GM21360 (cell line): ENCODE results near the gene FAF2.
A peak's percentile ranks its signal among the peaks of the same experiment; 100 is the strongest.
"Not testable (repeated sequence)": the region's sequence is repeated elsewhere in the genome, so short reads cannot be mapped to it uniquely, and the experiment has no call there.

Experiments used
- ATAC-seq: cut with Tn5 transposase; IDR thresholded peaks from one replicate; pipeline ENCODE4 v1.9.1; 2021; ENCODE audit warnings: mild to moderate bottlenecking, moderate library complexity; ENCODE audit not compliant: unreplicated experiment

Gene FAF2

DNA sequence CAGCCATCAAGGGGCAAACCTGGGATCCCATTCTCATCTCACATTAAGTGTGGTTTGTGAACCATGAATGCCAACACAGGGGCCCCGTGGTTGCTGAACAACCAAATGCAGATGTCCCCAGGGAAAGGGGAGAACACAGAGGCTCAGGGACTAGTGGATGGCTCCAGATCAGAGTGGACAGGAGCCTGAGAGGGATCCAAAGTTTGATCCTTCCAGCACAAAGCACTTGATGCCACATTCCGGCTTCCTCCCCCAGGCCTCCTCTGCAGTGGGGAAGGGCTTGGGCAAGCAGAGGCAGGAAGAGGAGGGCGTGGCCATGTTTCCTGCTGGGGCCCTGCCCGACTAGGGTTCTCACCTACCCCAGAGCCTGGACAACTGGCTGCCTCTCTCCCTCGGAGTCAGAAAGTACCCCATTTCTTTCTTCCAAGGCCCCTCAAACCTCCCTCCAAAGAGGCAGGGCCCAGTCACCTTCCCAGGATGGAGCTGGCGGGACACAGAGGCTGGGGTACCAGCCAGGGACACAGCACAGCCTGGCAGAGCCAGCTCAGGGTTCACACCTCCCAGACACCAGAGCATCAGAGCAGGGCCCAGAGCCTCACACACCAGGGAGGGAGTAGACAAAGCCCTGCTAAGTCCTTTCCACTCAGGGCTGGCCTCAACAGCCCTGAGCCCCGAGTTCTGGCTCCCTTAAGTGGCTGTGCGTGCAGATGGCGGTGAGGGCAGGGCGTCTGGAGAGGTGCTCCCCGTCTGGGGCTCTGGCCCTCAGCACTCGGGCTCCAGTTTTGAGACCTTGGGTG is 93.4 kb downstream of the FAF2 start:
- no peak for ATAC-seq

DNA sequence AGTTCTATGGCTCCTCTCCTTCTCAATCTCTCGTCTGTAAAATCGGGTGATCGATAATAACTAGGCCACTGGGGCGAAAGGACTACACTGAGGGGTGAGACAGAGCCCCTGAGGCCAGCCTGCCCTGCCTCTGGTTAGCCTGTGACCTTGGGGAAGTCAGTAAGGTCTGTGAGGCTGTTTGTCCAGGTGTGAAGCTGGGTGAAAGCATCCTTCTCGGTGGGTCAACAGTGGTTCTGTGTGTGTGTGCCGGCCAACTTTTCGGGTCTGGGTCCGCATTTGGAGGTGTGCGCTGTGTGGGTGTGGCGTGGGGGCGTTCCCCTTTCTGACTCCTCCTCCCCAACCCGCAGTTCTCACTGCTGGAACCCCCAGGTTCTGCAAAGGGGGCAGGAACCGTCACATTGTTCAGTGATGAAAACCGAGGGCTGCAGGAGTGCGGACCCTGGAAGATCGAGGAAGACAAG is 94.0 kb downstream of the FAF2 start:
- ATAC-seq = no peak

DNA sequence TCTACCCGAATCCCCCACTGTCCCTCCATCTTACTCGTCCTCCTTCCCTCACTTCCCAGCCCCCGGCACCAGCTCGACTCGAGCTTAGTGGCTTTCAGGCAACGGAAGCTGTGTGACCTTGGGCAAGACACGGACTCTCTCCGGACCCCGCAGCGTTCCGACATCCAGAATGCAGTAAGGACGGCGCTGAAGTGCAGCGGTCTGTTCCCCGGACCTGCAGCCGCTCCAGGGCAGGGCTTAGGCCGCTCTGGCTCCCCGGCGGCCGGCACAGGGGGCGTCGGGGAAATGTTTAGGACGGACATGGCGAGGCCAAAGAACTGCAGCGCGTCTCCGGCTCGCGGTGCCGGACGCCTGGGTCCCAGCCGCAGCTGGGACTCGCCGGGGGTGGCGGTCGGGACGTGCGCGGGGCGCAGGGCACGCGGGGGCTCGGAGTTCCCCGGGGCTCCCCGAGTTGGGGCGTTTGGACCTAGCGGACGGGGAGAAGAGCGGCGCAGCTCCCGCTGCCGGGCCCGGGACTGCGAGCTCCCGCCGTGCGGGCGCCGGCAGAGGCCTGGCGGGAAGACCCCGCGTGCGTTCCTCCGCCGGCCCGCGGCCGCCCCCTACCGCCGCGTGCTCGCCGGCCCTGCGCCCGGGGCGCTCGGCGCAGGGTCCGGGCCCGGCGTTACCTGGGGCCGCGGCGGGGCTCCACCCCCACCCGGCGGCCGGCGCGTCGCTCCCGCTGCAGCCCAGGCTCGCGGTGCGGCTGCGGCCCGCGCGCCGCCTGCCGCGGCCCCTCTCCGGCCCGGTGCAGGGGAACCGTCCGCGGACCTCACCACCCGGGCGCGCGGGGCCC is 94.6 kb downstream of the FAF2 start:
- ATAC-seq = peak; percentile 38

DNA sequence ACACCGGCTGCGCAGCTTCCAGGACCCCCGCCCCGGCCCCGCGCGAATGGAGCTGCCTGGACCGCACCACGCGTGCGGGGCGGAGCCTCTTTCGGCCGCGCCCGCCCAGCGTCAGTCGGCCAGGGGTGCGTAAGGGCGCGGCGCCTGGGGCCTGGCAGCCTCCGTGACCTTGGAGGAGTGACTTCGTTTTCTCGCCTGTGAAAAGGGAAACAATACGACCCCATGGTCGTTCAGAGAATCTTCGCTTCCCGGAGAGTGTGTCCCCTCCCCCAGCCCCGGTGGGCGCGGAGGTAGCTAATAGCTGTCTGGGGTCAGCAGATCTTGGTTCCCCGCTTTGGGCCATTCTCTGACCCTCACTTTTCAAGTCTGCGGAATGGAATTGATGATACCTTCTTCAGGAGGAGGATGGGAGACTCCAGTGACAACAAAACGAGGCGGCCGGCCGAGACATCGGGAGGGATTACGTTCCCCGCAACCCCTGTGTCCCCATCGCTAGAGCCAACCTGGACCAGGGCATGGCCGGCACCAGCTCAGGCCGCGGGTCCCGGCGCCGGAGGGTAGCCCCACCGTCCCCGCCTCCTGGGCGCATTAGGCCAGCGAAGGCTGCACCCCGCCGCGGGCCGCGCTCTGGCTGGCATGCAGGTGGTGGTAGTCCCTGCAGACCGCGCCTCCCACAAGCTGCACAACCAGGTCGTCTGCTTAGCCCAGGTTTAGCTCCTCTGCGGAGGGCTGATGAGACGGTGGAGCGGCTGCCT is 95.4 kb downstream of the FAF2 start:
- peak; percentile 57 for ATAC-seq

GRCh38 chr5:176545388-176545736 is 97.2 kb downstream of the FAF2 start:
- ATAC-seq = no peak

GRCh38 chr5:176545737-176546509 is 97.7 kb downstream of the FAF2 start:
- ATAC-seq = no peak

DNA sequence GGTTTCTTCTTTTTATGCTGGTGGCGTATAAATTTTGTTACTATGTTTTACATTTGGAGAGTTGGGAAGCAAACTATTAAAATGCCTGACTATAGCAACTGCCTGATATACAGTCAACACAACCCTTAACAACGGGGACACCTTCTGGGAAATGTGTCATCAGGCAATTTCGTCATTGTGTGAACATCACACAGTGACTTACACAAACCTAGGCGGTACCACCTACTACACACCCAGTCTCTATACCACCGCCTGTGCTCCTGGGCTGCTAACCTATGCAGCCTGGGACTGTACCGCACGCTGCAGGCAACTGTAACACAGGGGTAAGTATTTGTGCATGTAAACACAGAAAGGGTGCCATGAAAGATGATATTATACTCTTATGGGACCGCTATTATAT is 99.6 kb downstream of the FAF2 start:
- no peak for ATAC-seq

DNA sequence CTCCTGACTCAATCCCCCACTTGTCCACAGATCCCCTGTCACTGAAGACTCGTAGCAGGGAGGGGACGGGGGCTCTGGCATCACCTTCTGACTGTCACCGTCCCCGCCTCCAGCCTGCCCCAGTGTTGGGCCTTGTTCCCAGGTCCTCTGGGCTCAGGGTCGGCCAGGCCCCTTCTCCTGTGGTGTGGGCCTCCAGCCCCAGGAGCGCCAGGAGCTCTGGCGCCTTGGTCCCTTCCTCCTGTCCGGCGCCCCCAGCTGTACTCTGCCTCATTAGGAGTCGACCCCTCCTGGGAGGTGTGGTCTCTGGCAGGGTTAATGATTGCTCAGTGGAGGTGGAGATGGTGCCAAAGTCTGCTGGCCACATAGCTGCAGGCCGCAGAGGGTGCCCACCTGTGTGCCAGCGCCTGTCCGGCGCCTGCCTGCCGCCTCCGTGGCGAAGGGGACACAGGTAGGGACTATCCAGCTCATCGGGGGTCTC is 100.8 kb downstream of the FAF2 start, which contains the start of gene CDHR2:
Gene CDHR2 (plus strand): TSS at position 376 of the 478 bp plus-strand sequence. CDS start 16,011 bp downstream, outside the sequence.
- ATAC-seq = no peak

- no peak for ATAC-seq
Observed at GRCh38 chr5:176549871-176550270, 101.7 kb downstream of the FAF2 start.

GRCh38 chr5:176550275-176550831 is 102.2 kb downstream of the FAF2 start:
- no peak for ATAC-seq

- ATAC-seq = not testable (repeated sequence)
Observed at GRCh38 chr5:176550937-176551336, 102.8 kb downstream of the FAF2 start.

DNA sequence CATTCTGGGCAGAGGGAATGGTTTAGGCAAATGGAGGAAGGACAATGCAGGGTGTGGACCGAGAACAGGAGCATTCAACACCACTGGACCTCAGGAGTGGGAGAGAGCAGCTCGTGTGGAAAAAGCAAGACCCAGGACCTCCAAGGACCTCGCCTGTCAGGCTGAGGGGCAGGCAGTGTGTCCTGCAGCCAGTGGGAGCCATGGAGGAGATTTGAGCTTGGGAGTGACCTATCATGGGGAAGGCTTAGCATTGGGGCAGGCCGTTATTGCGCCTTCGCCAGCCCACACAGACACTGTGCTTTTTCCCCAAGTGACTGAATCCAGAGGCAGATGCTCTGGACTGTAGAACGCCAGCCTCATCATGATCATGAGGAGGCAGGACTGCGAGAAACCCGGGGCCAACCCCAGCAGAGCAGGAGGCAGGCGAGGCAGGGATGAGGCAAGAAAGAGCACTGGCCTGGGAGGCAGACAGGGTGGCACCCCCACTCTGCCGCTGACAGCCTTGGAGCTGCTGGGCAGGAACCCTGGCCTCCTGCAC is 104.2 kb downstream of the FAF2 start:
- ATAC-seq = no peak

- no peak for ATAC-seq
Observed at GRCh38 chr5:176553260-176554085, 105.3 kb downstream of the FAF2 start.

- ATAC-seq = no peak
Observed at GRCh38 chr5:176557846-176558245, 109.7 kb downstream of the FAF2 start.
